GM23248 (cell line): ENCODE measurements around the gene CCL24. TPM values are rescaled to one million over a fixed set of nuclear protein-coding genes. Genes with fewer than 3 reads are reported as not detected.
A peak's percentile ranks its signal among the peaks of the same experiment; 100 is the strongest.
"Not testable (repeated sequence)": the region's sequence is repeated elsewhere in the genome, so short reads cannot be mapped to it uniquely, and the experiment has no call there.

Experiments
- DNase-seq: peaks from one replicate; pipeline ENCODE4 v3.0.0-alpha.2; 2015
- H2AFZ ChIP-seq: fragments of 200-600 bp; sonication (generic); 2 replicates; pipeline ENCODE4 v1.6.1; 2016; ENCODE audit warnings: antibody characterized with exemption
- H3F3A ChIP-seq: fragments of 200-600 bp; sonication (generic); 2 replicates; pipeline ENCODE4 v1.6.1; 2016; ENCODE audit warnings: mild to moderate bottlenecking, antibody characterized with exemption, mixed run types; ENCODE audit not compliant: insufficient read depth
- H3K27ac ChIP-seq: fragments of 200-600 bp; sonication (generic); 2 replicates; pipeline ENCODE4 v1.5.1; 2016; ENCODE audit warnings: mild to moderate bottlenecking
- H3K27me3 ChIP-seq: fragments of 200-600 bp; sonication (generic); replicated peaks from 2 replicates; pipeline ENCODE4 v1.6.1; 2016; ENCODE audit warnings: mild to moderate bottlenecking; ENCODE audit not compliant: insufficient read depth
- H3K36me3 ChIP-seq: fragments of 200-600 bp; sonication (generic); 2 replicates; pipeline ENCODE4 v1.6.1; 2016; ENCODE audit warnings: low read depth, mild to moderate bottlenecking
- H3K4me1 ChIP-seq: fragments of 200-600 bp; sonication (generic); 2 replicates; pipeline ENCODE4 v1.6.1; 2016; ENCODE audit warnings: mild to moderate bottlenecking; ENCODE audit not compliant: insufficient read depth
- H3K4me2 ChIP-seq: fragments of 200-600 bp; sonication (generic); one replicate; pipeline ENCODE4 v1.6.1; 2016; ENCODE audit warnings: mild to moderate bottlenecking; ENCODE audit not compliant: unreplicated experiment
- H3K4me3 ChIP-seq: fragments of 200-600 bp; sonication (generic); 2 replicates; pipeline ENCODE4 v1.5.1; 2016; ENCODE audit warnings: mild to moderate bottlenecking
- H3K79me2 ChIP-seq: fragments of 200-600 bp; sonication (generic); 2 replicates; pipeline ENCODE4 v1.6.1; 2016; ENCODE audit warnings: mild to moderate bottlenecking; ENCODE audit not compliant: insufficient read depth
- H3K9ac ChIP-seq: fragments of 200-600 bp; sonication (generic); 2 replicates; pipeline ENCODE4 v1.6.1; 2016; ENCODE audit warnings: mild to moderate bottlenecking
- H3K9me2 ChIP-seq: fragments of 200-600 bp; sonication (generic); 2 replicates; pipeline ENCODE4 v1.6.1; 2016; ENCODE audit warnings: mixed run types, mild to moderate bottlenecking, moderate library complexity; ENCODE audit not compliant: insufficient read depth
- H3K9me3 ChIP-seq: fragments of 200-600 bp; sonication (generic); one replicate; pipeline ENCODE4 v1.6.1; 2017; ENCODE audit warnings: low read depth
- H4K20me1 ChIP-seq: fragments of 200-600 bp; sonication (generic); 2 replicates; pipeline ENCODE4 v1.6.0; 2016; ENCODE audit not compliant: insufficient read depth
- EZH2 ChIP-seq: fragments of 200-600 bp; sonication (generic); IDR thresholded peaks from 2 replicates; pipeline ENCODE4 v1.6.1; 2018; ENCODE audit warnings: antibody characterized with exemption, mild to moderate bottlenecking; ENCODE audit not compliant: insufficient read depth, poor library complexity, severe bottlenecking
- EZH2phosphoT487 ChIP-seq: fragments of 200-600 bp; sonication (generic); IDR thresholded peaks from 2 replicates; pipeline ENCODE4 v1.6.1; 2018; ENCODE audit warnings: antibody characterized with exemption, moderate library complexity, mild to moderate bottlenecking, low read depth; ENCODE audit not compliant: insufficient read depth
- WGBS, 2 experiments: methylation state at CpG; one replicate each; pipeline ENCODE4 v1.1.6; 2015 to 2017; ENCODE audit warnings: low lambda C conversion rate in 2 of 2, low coverage in 1 of 2; ENCODE audit errors: missing lambda C conversion rate in 2 of 2; 5-methylcytosine and 5-hydroxymethylcytosine counted together
- in situ Hi-C: fragments of 300-500 bp; cut with MboI; formaldehyde crosslinking; loops from 2 replicates; pipeline ENCODE4 v1.15.0; 2020
- polyA plus RNA-seq: library from polyadenylated mRNA; unstranded; fragments of >200 nt; fragmentation: Nextera tagmentation; extraction: Ambion mirVana; gene quantifications from 2 replicates; pipeline ENCODE4 v1.2.1, GENCODE V29; 2016
- total RNA-seq: library from RNA; depleted of rRNA; stranded (reverse); fragments of >200 nt; shearing (Covaris generic); gene quantifications from 2 replicates; pipeline ENCODE4 v1.2.3, GENCODE V29; 2014

The CCL24 gene
- total and polyA plus RNA-seq, 2 experiments from 2014 or later, result not detected

DNA sequence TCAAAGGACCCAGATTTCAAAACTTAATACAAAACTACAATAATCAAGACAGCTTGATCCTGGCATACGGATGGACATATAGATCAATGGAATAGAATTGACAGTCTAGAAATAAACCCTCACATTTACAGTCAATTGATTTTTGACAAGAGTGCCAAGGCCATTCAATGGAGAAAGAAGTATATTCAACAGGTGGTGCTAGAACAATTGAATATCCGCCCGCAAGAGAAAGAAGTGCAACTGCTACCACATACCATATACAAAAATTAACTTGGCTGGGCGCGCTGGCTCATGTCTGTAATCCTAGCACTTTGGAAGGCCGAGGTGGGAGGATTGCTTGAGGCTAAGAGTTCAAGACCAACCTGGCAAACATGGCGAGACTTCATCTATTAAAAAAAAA, 23.2 kb upstream of the CCL24 start:
- H3K9ac ChIP-seq, result no peak overlapping the region
- WGBS, 2 experiments, result 83 to 91% methylated on average over 7 of the region's 7 CpGs
- no peak overlapping the region for H3K4me2 ChIP-seq
- no peak overlapping the region for H3K4me3 ChIP-seq
- no peaks in the 10 kb centered on the region for H3K36me3 ChIP-seq
- in situ Hi-C loops, result no loop called here
- DNase-seq, result no peak
- TF ChIP-seq EZH2phosphoT487 (no peak), EZH2 (no peak)
- no peak overlapping the region for H3K27ac ChIP-seq
- no peaks in the 10 kb centered on the region for H3F3A ChIP-seq
- no peaks in the 10 kb centered on the region for H3K27me3 ChIP-seq
- no peaks in the 10 kb centered on the region for H3K9me3 ChIP-seq
- H4K20me1 ChIP-seq, result no peaks in the 10 kb centered on the region
- H3K79me2 ChIP-seq, result no peaks in the 10 kb centered on the region
- H3K9me2 ChIP-seq, result no peaks in the 10 kb centered on the region
- no peak overlapping the region for H2AFZ ChIP-seq
- H3K4me1 ChIP-seq, result 0 out of 2 replicates have a peak, but pooled peaks cover 3% of the 10 kb centered on the region

DNA sequence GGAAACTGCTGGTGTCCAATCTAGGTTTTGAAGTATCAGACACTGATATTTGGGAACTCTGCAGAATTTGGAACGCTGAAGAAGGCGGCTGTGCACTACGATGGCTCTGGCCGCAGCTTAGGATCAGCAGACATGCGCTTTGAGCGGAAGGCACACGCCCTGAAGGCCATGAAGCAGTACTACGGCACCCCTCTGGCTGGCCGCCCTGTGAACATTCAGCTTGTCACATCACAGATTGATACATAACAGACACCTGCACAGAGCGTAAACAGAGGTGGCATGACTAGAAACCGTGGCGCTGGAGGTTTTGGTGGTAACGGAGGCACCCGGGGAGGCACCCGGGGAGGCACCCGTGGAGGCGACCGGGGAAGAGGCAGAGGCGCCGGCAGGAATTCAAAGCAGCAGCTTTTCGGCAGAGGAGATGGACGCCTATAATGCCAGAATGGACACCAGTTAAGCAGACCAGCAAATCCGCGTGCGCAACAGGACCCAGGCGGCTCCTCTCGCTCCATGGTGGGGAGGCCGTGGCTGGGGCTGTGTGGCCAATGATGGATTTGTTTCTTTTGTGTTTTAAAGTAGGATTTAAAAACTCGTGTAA, 22.2 kb upstream of the CCL24 start:
- Histone ChIP-seq H3K27me3 (no peaks in the 10 kb centered on the region), H3K36me3 (no peaks in the 10 kb centered on the region), H3K27ac (no peak overlapping the region), H3K79me2 (no peaks in the 10 kb centered on the region), H3K9me3 (no peaks in the 10 kb centered on the region), H3K9me2 (no peaks in the 10 kb centered on the region), H4K20me1 (no peaks in the 10 kb centered on the region), H3F3A (no peaks in the 10 kb centered on the region), H3K4me3 (no peak overlapping the region), H3K4me1 (0 out of 2 replicates have a peak, but pooled peaks cover 3% of the 10 kb centered on the region), H3K4me2 (no peak overlapping the region), H2AFZ (no peak overlapping the region), H3K9ac (no peak overlapping the region)
- in situ Hi-C loops, result no loop called here
- TF ChIP-seq EZH2phosphoT487, result no peak
- TF ChIP-seq EZH2, result no peak
- no peak for DNase-seq
- 92 to 95% methylated on average over 29 of the region's 29 CpGs for WGBS, 2 experiments

DNA sequence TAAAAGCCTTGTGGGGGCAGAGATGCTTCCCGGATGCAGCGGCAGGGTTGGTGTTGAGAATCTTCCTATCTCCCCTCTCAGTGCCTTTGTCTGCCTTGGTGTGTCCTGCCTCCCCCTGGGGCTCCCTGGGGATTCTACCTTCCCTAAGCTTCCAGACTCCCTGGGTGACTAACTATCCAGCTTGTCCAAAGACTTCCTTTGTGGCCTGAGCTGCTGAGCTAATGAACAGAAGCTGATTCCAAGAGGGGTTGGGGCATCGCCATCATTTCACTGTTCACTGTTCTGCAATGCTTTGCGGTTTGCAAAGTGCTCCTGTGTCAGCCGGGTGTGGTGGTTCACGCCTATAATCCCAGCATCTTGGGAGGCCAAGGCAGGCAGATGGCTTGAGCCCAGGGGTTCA, 20.1 kb upstream of the CCL24 start:
- in situ Hi-C loops, H3K9me3 ChIP-seq, H3K4me2 ChIP-seq, H3K36me3 ChIP-seq, H2AFZ ChIP-seq, H4K20me1 ChIP-seq, H3K27ac ChIP-seq, H3K9me2 ChIP-seq, H3K27me3 ChIP-seq, H3K79me2 ChIP-seq, H3F3A ChIP-seq, H3K4me3 ChIP-seq, H3K9ac ChIP-seq: not testable (repeated sequence)
- H3K4me1 ChIP-seq, result peaks cover 11% of the 10 kb centered on the region
- 36 to 63% methylated on average over 6 of the region's 6 CpGs for WGBS, 2 experiments
- DNase-seq, result peak; percentile 54

DNA sequence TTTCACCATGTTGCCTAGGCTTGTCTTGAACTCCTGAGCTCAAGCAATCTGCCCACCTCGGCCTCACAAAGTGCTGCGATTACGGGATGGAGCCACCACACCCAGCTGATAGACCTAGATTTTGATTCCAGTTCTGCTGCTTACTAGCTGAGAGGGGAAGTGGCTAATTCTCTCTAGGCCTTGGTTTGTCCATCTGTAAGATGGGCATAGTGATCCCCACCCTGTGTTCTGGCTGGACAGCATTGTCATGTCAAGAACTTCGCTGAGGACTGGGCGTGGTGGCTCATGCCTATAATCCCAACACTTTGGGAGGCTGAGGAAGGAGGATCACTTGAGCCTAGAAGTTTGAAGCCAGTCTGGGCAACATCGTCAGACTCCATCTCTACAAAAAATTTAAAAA, 17.4 kb upstream of the CCL24 start:
- 86 to 87% methylated on average over 6 of the region's 6 CpGs for WGBS, 2 experiments
- H3K27me3 ChIP-seq, result no peaks in the 10 kb centered on the region; the same call in 1 of the 2 replicates

DNA sequence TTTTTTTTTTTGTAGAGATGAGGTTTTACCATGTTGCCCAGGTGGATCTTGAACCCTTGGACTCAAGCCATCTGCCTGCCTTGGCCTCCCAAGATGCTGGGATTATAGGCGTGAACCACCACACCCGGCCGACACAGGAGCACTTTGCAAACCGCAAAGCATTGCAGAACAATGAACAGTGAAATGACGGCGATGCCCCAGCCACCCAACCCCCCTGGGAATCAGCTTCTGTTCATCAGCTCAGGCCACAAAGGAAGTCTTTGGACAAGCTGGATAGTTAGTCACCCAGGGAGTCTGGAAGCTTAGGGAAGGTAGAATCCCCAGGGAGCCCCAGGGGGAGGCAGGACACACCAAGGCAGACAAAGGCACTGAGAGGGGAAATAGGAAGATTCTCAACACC, 16.1 kb upstream of the CCL24 start:
- in situ Hi-C loops, H3K9me2 ChIP-seq, H3K9me3 ChIP-seq, H3K36me3 ChIP-seq, H3K79me2 ChIP-seq, H3K4me3 ChIP-seq, H3K27ac ChIP-seq, H3K9ac ChIP-seq, H4K20me1 ChIP-seq, H3K27me3 ChIP-seq, H2AFZ ChIP-seq, H3F3A ChIP-seq: not testable (repeated sequence)
- DNase-seq, result peak; percentile 85
- 4 to 25% methylated on average over 5 to 6 of the region's 6 CpGs for WGBS, 2 experiments
- Histone ChIP-seq H3K4me2 (peak overlapping the region; percentile 28), H3K4me1 (peaks cover 11% of the 10 kb centered on the region)
- TF ChIP-seq EZH2phosphoT487, result peak; percentile 75; the same call in 1 of the 2 replicates

More for the DNA sequence above, 17.4 kb upstream of the CCL24 start:
- no peaks in the 10 kb centered on the region for H3K36me3 ChIP-seq
- no peak overlapping the region for H3K4me2 ChIP-seq
- no peak overlapping the region for H3K4me3 ChIP-seq
- H3K27ac ChIP-seq, result no peak overlapping the region
- no peaks in the 10 kb centered on the region for H4K20me1 ChIP-seq
- DNase-seq, result no peak
- H3F3A ChIP-seq, result no peaks in the 10 kb centered on the region
- H3K9me3 ChIP-seq, result no peaks in the 10 kb centered on the region
- in situ Hi-C loops, result no loop called here
- H2AFZ ChIP-seq, result no peak overlapping the region
- H3K9me2 ChIP-seq, result no peaks in the 10 kb centered on the region
- H3K4me1 ChIP-seq, result peaks cover 11% of the 10 kb centered on the region
- no peak for TF ChIP-seq EZH2phosphoT487
- no peak for TF ChIP-seq EZH2
- H3K9ac ChIP-seq, result no peak overlapping the region
- no peaks in the 10 kb centered on the region for H3K79me2 ChIP-seq
